ENCODE measurements around the gene INHA.

GRCh38 chr2:219552382-219553167 lies 19.5 kb upstream of the INHA start:
- TF ChIP-seq CTCF (IDR thresholded peaks at IDR 0.05) (no peak), POLR2A (IDR thresholded peaks at IDR 0.05) (no peak)
